DOHH2 (cell line): Measurements from ENCODE around the gene UMPS.

Experiments
- H3F3A ChIP-seq: fragments of 200-600 bp; sonication (generic), shearing (Covaris generic); 2 replicates; pipeline ENCODE4 v1.6.0; 2016; ENCODE audit warnings: antibody characterized with exemption, mild to moderate bottlenecking; ENCODE audit not compliant: control insufficient read depth, insufficient read depth
- H3K27ac ChIP-seq: fragments of 200-600 bp; sonication (generic); 2 replicates; pipeline ENCODE4 v1.5.1; 2014; ENCODE audit warnings: low read depth, mild to moderate bottlenecking, low read length, moderate library complexity
- H3K27me3 ChIP-seq: fragments of 200-600 bp; sonication (generic); 2 replicates; pipeline ENCODE4 v1.6.1; 2014; ENCODE audit warnings: mild to moderate bottlenecking, low read length, mixed read lengths; ENCODE audit not compliant: control insufficient read depth
- H3K36me3 ChIP-seq: fragments of 200-600 bp; sonication (generic); 2 replicates; pipeline ENCODE4 v1.6.1; 2014; ENCODE audit warnings: mild to moderate bottlenecking, low read length, moderate library complexity, mixed read lengths; ENCODE audit not compliant: control insufficient read depth
- H3K4me1 ChIP-seq: fragments of 200-600 bp; sonication (generic); 2 replicates; pipeline ENCODE4 v1.6.1; 2014; ENCODE audit warnings: mild to moderate bottlenecking, low read length, mixed read lengths; ENCODE audit not compliant: control insufficient read depth
- H3K4me2 ChIP-seq: fragments of 200-600 bp; sonication (generic); 2 replicates; pipeline ENCODE4 v1.6.0; 2014; ENCODE audit warnings: mild to moderate bottlenecking, low read length, moderate library complexity
- H3K4me3 ChIP-seq: fragments of 200-600 bp; sonication (generic); 2 replicates; pipeline ENCODE4 v1.5.1; 2014; ENCODE audit warnings: mild to moderate bottlenecking, low read length, mixed read lengths
- H3K79me2 ChIP-seq: fragments of 200-600 bp; sonication (generic); 2 replicates; pipeline ENCODE4 v1.6.1; 2014; ENCODE audit warnings: mild to moderate bottlenecking, low read length, mixed read lengths; ENCODE audit not compliant: control insufficient read depth
- H3K9me2 ChIP-seq: fragments of 200-600 bp; sonication (generic); replicated peaks from 2 replicates; pipeline ENCODE4 v1.6.1; 2014; ENCODE audit warnings: mild to moderate bottlenecking, low read length, mixed read lengths; ENCODE audit not compliant: control insufficient read depth
- H3K9me3 ChIP-seq: fragments of 200-600 bp; sonication (generic); 2 replicates; pipeline ENCODE4 v1.6.1; 2014; ENCODE audit warnings: antibody characterized with exemption, low read length, mixed read lengths; ENCODE audit not compliant: control insufficient read depth, insufficient read depth
- H4K20me1 ChIP-seq: fragments of 200-600 bp; sonication (generic); 2 replicates; pipeline ENCODE4 v1.6.0; 2014; ENCODE audit warnings: low read depth, mild to moderate bottlenecking, antibody characterized with exemption, low read length, moderate library complexity; ENCODE audit not compliant: control insufficient read depth, insufficient read depth
- CTCF ChIP-seq: fragments of 200-600 bp; sonication (generic); IDR thresholded peaks from one replicate; pipeline ENCODE4 v1.5.1; 2014; ENCODE audit warnings: antibody characterized with exemption, mild to moderate bottlenecking, low read depth, low read length; ENCODE audit not compliant: poor library complexity, severe bottlenecking
- EZH2phosphoT487 ChIP-seq: fragments of 200-600 bp; sonication (generic); IDR thresholded peaks from 2 replicates; pipeline ENCODE4 v1.6.1; 2017; ENCODE audit warnings: borderline replicate concordance, mild to moderate bottlenecking, antibody characterized with exemption, low read length, moderate library complexity, mixed read lengths

UMPS gene

GRCh38 chr3:124791639-124792151 lies 61.4 kb downstream of the UMPS start:
- Histone ChIP-seq H3K27me3 (peaks cover 6% of the 10 kb centered on the region; the same call in 1 of the 2 replicates), H3K79me2 (no peaks in the 10 kb centered on the region), H4K20me1 (no peaks in the 10 kb centered on the region), H3K9me3 (no peaks in the 10 kb centered on the region), H3K9me2 (no peaks in the 10 kb centered on the region), H3K4me2 (no peak overlapping the region), H3K27ac (no peak overlapping the region), H3K36me3 (no peaks in the 10 kb centered on the region), H3K4me3 (no peak overlapping the region), H3F3A (no peaks in the 10 kb centered on the region), H3K4me1 (no peaks in the 10 kb centered on the region)
- TF ChIP-seq CTCF (no peak), EZH2phosphoT487 (no peak)

GRCh38 chr3:124792341-124793040 lies 62.2 kb downstream of the UMPS start:
- Histone ChIP-seq H3F3A (no peaks in the 10 kb centered on the region), H3K4me3 (no peak overlapping the region), H3K4me2 (no peak overlapping the region), H3K27me3 (peaks cover 6% of the 10 kb centered on the region; the same call in 1 of the 2 replicates), H3K4me1 (no peaks in the 10 kb centered on the region), H3K9me3 (no peaks in the 10 kb centered on the region), H3K27ac (no peak overlapping the region), H3K36me3 (no peaks in the 10 kb centered on the region), H4K20me1 (no peaks in the 10 kb centered on the region), H3K9me2 (no peaks in the 10 kb centered on the region), H3K79me2 (no peaks in the 10 kb centered on the region)
- TF ChIP-seq EZH2phosphoT487 (no peak), CTCF (no peak)

GRCh38 chr3:124793054-124793739 lies 62.9 kb downstream of the UMPS start:
- H4K20me1 ChIP-seq, result no peaks in the 10 kb centered on the region
- H3K9me3 ChIP-seq, result no peaks in the 10 kb centered on the region
- no peaks in the 10 kb centered on the region for H3K79me2 ChIP-seq
- no peak overlapping the region for H3K4me3 ChIP-seq
- no peaks in the 10 kb centered on the region for H3K4me1 ChIP-seq
- H3K4me2 ChIP-seq, result no peak overlapping the region
- H3F3A ChIP-seq, result no peaks in the 10 kb centered on the region
- H3K27ac ChIP-seq, result no peak overlapping the region
- no peaks in the 10 kb centered on the region for H3K36me3 ChIP-seq
- H3K27me3 ChIP-seq, result peaks cover 6% of the 10 kb centered on the region; the same call in 1 of the 2 replicates
- H3K9me2 ChIP-seq, result no peaks in the 10 kb centered on the region
- no peak for TF ChIP-seq EZH2phosphoT487
- no peak for TF ChIP-seq CTCF
